DMS153 treated with DMSO at 0.1 percent for 48 hours (cell line): ENCODE measurements around the gene NCCRP1.

Source experiments
- DNase-seq: peaks from one replicate; lab custom pipeline; 2025; ENCODE audit not compliant: unreplicated experiment; lab: John Stamatoyannopoulos, UW

The NCCRP1 gene

GRCh38 chr19:39196860-39197562 lies at the start of gene NCCRP1:
NCCRP1 (plus strand) TSS chr19:39196964; CDS start chr19:39196983, 19 bp downstream.
- DNase-seq: no peak

GRCh38 chr19:39147480-39147879 lies 49.3 kb upstream of the NCCRP1 start:
- no peak for DNase-seq

- DNase-seq: no peak
Measured at GRCh38 chr19:39148939-39149529, 47.7 kb upstream of the NCCRP1 start.

GRCh38 chr19:39150235-39150634 lies 46.5 kb upstream of the NCCRP1 start:
- DNase-seq: no peak

GRCh38 chr19:39150807-39151600 lies 45.8 kb upstream of the NCCRP1 start:
- no peak for DNase-seq

- no peak for DNase-seq
Measured at GRCh38 chr19:39152066-39152465, 44.7 kb upstream of the NCCRP1 start.

GRCh38 chr19:39154100-39154628 lies 42.6 kb upstream of the NCCRP1 start:
- DNase-seq: no peak

GRCh38 chr19:39154629-39155100 lies 42.1 kb upstream of the NCCRP1 start:
- DNase-seq: no peak

GRCh38 chr19:39155114-39155700 lies 41.6 kb upstream of the NCCRP1 start:
- no peak for DNase-seq

GRCh38 chr19:39155741-39156140 lies 41.0 kb upstream of the NCCRP1 start:
- DNase-seq: no peak

GRCh38 chr19:39156326-39157230 lies 40.2 kb upstream of the NCCRP1 start:
- no peak for DNase-seq

- DNase-seq: no peak
Measured at GRCh38 chr19:39157275-39157996, 39.3 kb upstream of the NCCRP1 start.

- no peak for DNase-seq
Measured at GRCh38 chr19:39157997-39158389, 38.8 kb upstream of the NCCRP1 start.

- no peak for DNase-seq
Measured at GRCh38 chr19:39158646-39159260, 38.0 kb upstream of the NCCRP1 start.

GRCh38 chr19:39160523-39160861 lies 36.3 kb upstream of the NCCRP1 start:
- no peak for DNase-seq

GRCh38 chr19:39160889-39161672 lies 35.7 kb upstream of the NCCRP1 start:
- DNase-seq: no peak

GRCh38 chr19:39162441-39163043 lies 34.2 kb upstream of the NCCRP1 start:
- DNase-seq: no peak

- DNase-seq: no peak
Measured at GRCh38 chr19:39163621-39164020, 33.1 kb upstream of the NCCRP1 start.
